OCI-LY1 (cell line): ENCODE data around the gene SPPL3.

Source experiments
- CTCF ChIP-seq: fragments of 200-600 bp; sonication (generic), shearing (Covaris generic); IDR thresholded peaks from 2 replicates; pipeline ENCODE4 v1.5.1; 2017; ENCODE audit warnings: mild to moderate bottlenecking, antibody characterized with exemption, low read length, moderate library complexity, mixed read lengths
- EZH2 ChIP-seq: fragments of 200-600 bp; sonication (generic), shearing (Covaris generic); IDR thresholded peaks from 2 replicates; pipeline ENCODE4 v1.8.0; 2017; ENCODE audit warnings: borderline replicate concordance, mixed run types, mild to moderate bottlenecking, antibody characterized with exemption, low read length, moderate library complexity, mixed read lengths

DNA sequence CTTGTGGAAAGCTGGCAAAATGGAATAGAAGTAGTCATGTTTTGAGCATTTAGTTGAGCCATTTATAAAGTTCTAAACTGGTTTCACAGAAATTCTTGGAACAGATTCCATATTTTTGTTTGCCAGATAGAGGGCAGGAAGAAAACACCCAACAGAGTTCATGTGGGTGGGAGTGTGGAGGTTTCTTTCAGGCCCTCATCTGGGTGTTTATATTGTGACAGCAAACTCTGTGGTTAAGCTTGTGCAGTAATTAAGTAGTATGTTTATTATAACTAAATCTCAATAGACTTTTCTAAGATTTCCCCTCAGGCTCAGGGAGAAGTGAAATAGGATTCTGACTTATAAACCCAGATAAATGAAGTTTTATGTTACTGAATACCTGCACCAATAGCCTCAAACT lies 57.4 kb downstream of the SPPL3 start:
- TF ChIP-seq CTCF = no peak
- no peak for TF ChIP-seq EZH2
